Keratinocyte (primary cell): ENCODE measurements around the gene PSMC6. TPM values are rescaled to one million over a fixed set of nuclear protein-coding genes. Genes with fewer than 3 reads are reported as not detected.

Experiments
- DNase-seq: peaks from one replicate; pipeline ENCODE4 v3.0.0-alpha.2; 2011; ENCODE audit warnings: low read depth, missing footprints, low spot score
- FAIRE-seq: peaks from 2 replicates; lab custom pipeline; 2011; peaks lifted over from hg19 to GRCh38; lab: Jason Lieb, UNC
- H2AFZ ChIP-seq: 2 replicates; pipeline ENCODE4 v1.6.0; 2012; ENCODE audit warnings: low read length, control low read depth, inconsistent platforms; ENCODE audit not compliant: control insufficient read depth
- H3K27ac ChIP-seq: 2 replicates; pipeline ENCODE4 v1.5.1; 2011; ENCODE audit warnings: low read length; ENCODE audit not compliant: control insufficient read depth, insufficient read depth
- H3K27me3 ChIP-seq: 3 replicates; pipeline ENCODE4 v1.6.0; 2011; ENCODE audit warnings: low read length; ENCODE audit not compliant: control insufficient read depth, insufficient read depth; ENCODE audit errors: extremely low read depth
- H3K36me3 ChIP-seq, 2 experiments: 2 replicates in 1 of 2; 3 replicates in 1 of 2; pipeline ENCODE4 v1.5.1; 2011; ENCODE audit warnings: low read length in 2 of 2, mild to moderate bottlenecking in 1 of 2; ENCODE audit not compliant: control insufficient read depth in 2 of 2, insufficient read depth in 2 of 2; ENCODE audit errors: extremely low read depth in 1 of 2
- H3K4me1 ChIP-seq: 3 replicates; pipeline ENCODE4 v1.5.1; 2011; ENCODE audit warnings: low read length; ENCODE audit not compliant: control insufficient read depth, insufficient read depth; ENCODE audit errors: extremely low read depth
- H3K4me2 ChIP-seq: 3 replicates; pipeline ENCODE4 v1.6.0; 2011; ENCODE audit warnings: low read depth, low read length; ENCODE audit not compliant: control insufficient read depth, insufficient read depth; ENCODE audit errors: extremely low read depth
- H3K4me3 ChIP-seq, 3 experiments: fragments of 200-600 bp in 1 of 3; sonication (generic) in 1 of 3; 2 replicates in 2 of 3; 3 replicates in 1 of 3; pipeline ENCODE4 v1.5.1; 2011 to 2016; ENCODE audit warnings: low read length in 3 of 3, mild to moderate bottlenecking in 3 of 3, control low read depth in 2 of 3, inconsistent platforms in 1 of 3, low read depth in 1 of 3, mixed read lengths in 1 of 3, mixed run types in 1 of 3, moderate library complexity in 1 of 3; ENCODE audit not compliant: control insufficient read depth in 2 of 3, insufficient read depth in 2 of 3; ENCODE audit errors: extremely low read depth in 1 of 3
- H3K79me2 ChIP-seq: 2 replicates; pipeline ENCODE4 v1.6.0; 2012; ENCODE audit warnings: low read length; ENCODE audit not compliant: control insufficient read depth, insufficient read depth
- H3K9ac ChIP-seq: 3 replicates; pipeline ENCODE4 v1.6.0; 2011; ENCODE audit warnings: low read length; ENCODE audit not compliant: control insufficient read depth, insufficient read depth; ENCODE audit errors: extremely low read depth
- H3K9me1 ChIP-seq: 3 replicates; pipeline ENCODE4 v1.6.0; 2011; ENCODE audit warnings: low read length; ENCODE audit not compliant: control insufficient read depth, insufficient read depth; ENCODE audit errors: extremely low read depth
- H3K9me3 ChIP-seq: 2 replicates; pipeline ENCODE4 v1.5.1; 2012; ENCODE audit warnings: low read depth, low read length; ENCODE audit not compliant: control insufficient read depth
- H4K20me1 ChIP-seq: 3 replicates; pipeline ENCODE4 v1.6.0; 2011; ENCODE audit warnings: low read length; ENCODE audit not compliant: control insufficient read depth, insufficient read depth; ENCODE audit errors: extremely low read depth
- EZH2 ChIP-seq: IDR thresholded peaks from one replicate; pipeline ENCODE4 v1.6.1; 2012; ENCODE audit warnings: inconsistent platforms, mild to moderate bottlenecking, low read length, moderate library complexity
- dilution Hi-C: fragments of 300-500 bp; cut with MboI; formaldehyde crosslinking; loops from one replicate; pipeline ENCODE4 v1.7.0; 2020; ENCODE audit warnings: low sequenced_read_pairs; ENCODE audit not compliant: extremely low pct_ligation_motif_present
- polyA plus RNA-seq, 5 experiments: library from polyadenylated mRNA; depleted of rRNA in 3 of 5; stranded (reverse) in 3 of 5; stranded (forward) in 1 of 5; unstranded in 1 of 5; fragments of >200 nt; gene quantifications; 1 replicate in 1 of 5; 2 replicates in 3 of 5; 3 replicates in 1 of 5; pipeline versions ENCODE4 v1.2.1 to v1.2.3, GENCODE V29; 2011 to 2012; ENCODE audit warnings: missing spikeins in 2 of 5, low read depth in 1 of 5, low replicate concordance in 1 of 5
- TF ChIP-seq, protein P1 (sequence below), 3 experiments: IDR thresholded peaks in 1 of 3; conservative IDR thresholded peaks in 1 of 3; optimal IDR thresholded peaks in 1 of 3; 2 replicates in 2 of 3; 3 replicates in 1 of 3; pipeline versions ENCODE3 to v1.5.1; 2011; ENCODE audit warnings: low read length in 3 of 3, mild to moderate bottlenecking in 3 of 3, moderate library complexity in 2 of 3, control low read depth in 1 of 3, inconsistent platforms in 1 of 3; ENCODE audit not compliant: insufficient read depth in 2 of 3; ENCODE audit errors: extremely low read depth in 1 of 3

The PSMC6 gene
- polyA plus RNA-seq, 1 donor (not counting 4 experiments of a cell fraction or from before 2014, with no cell fraction given), result 152 TPM

DNA sequence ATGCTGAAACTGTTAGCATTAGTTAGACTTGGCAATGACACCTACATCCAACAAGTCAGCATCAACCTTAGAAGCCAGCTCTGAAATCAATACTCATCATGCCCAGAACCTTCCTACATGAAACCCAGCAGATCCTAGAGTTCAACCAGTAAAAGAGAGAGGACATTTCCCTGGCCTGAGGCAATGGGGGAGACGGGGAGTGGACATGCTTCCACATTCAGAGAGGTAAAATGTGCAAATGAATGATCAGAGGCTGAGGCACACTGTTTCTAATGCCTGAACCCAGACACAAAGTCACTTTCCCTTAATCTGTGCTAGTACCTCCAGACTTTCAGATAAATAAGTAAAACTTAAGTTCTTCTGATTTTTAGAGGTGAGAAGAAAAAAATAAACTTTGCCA lies 46.2 kb upstream of the PSMC6 start:
- H3K79me2 ChIP-seq, result peaks cover 2% of the 10 kb centered on the region
- dilution Hi-C loops, result no loop called here
- H3K27me3 ChIP-seq, result no peaks in the 10 kb centered on the region
- H3K27ac ChIP-seq, result no peak overlapping the region
- H3K9me1 ChIP-seq, result no peaks in the 10 kb centered on the region
- no peak overlapping the region for H3K4me3 ChIP-seq
- H3K9me3 ChIP-seq, result no peaks in the 10 kb centered on the region
- H3K4me1 ChIP-seq, result no peaks in the 10 kb centered on the region
- no peak overlapping the region for H3K4me2 ChIP-seq
- no peak overlapping the region for H3K9ac ChIP-seq
- FAIRE-seq (no peak), DNase-seq (no peak)
- TF ChIP-seq, protein P1, sequence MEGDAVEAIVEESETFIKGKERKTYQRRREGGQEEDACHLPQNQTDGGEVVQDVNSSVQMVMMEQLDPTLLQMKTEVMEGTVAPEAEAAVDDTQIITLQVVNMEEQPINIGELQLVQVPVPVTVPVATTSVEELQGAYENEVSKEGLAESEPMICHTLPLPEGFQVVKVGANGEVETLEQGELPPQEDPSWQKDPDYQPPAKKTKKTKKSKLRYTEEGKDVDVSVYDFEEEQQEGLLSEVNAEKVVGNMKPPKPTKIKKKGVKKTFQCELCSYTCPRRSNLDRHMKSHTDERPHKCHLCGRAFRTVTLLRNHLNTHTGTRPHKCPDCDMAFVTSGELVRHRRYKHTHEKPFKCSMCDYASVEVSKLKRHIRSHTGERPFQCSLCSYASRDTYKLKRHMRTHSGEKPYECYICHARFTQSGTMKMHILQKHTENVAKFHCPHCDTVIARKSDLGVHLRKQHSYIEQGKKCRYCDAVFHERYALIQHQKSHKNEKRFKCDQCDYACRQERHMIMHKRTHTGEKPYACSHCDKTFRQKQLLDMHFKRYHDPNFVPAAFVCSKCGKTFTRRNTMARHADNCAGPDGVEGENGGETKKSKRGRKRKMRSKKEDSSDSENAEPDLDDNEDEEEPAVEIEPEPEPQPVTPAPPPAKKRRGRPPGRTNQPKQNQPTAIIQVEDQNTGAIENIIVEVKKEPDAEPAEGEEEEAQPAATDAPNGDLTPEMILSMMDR (optimal IDR thresholded peaks at IDR 0.05 in 1 of 3, IDR thresholded peaks at IDR 0.05 in 1 of 3, conservative IDR thresholded peaks at IDR 0.05 in 1 of 3; ENCODE audit: extremely low read depth in 1 of 3, insufficient read depth in 2 of 3, low read length in 3 of 3), result no peak
- TF ChIP-seq EZH2, result no peak
- H4K20me1 ChIP-seq, result no peaks in the 10 kb centered on the region
- H3K36me3 ChIP-seq, result peaks cover 4 to 19% of the 10 kb centered on the region in 2 experiments
- H2AFZ ChIP-seq, result no peak overlapping the region

- Histone ChIP-seq H3K79me2 (peaks cover 2% of the 10 kb centered on the region), H2AFZ (no peak overlapping the region), H3K27ac (no peak overlapping the region), H3K4me2 (no peak overlapping the region), H3K36me3 (peaks cover 4 to 21% of the 10 kb centered on the region in 2 experiments), H3K27me3 (no peaks in the 10 kb centered on the region), H4K20me1 (no peaks in the 10 kb centered on the region), H3K4me3 (no peak overlapping the region), H3K4me1 (no peaks in the 10 kb centered on the region), H3K9me3 (no peaks in the 10 kb centered on the region), H3K9ac (no peak overlapping the region), H3K9me1 (no peaks in the 10 kb centered on the region)
- TF ChIP-seq, protein P1 (optimal IDR thresholded peaks at IDR 0.05 in 1 of 3, IDR thresholded peaks at IDR 0.05 in 1 of 3, conservative IDR thresholded peaks at IDR 0.05 in 1 of 3; ENCODE audit: extremely low read depth in 1 of 3, insufficient read depth in 2 of 3, low read length in 3 of 3), result no peak
- TF ChIP-seq EZH2, result no peak
- DNase-seq (no peak), FAIRE-seq (no peak)
- dilution Hi-C loops, result no loop called here
Measured at GRCh38 chr14:52661314-52661713, 45.7 kb upstream of the PSMC6 start.
